22Rv1 (cell line): ENCODE results near the gene FTCD.

Experiments used
- CTCF ChIP-seq: fragments of 450-650 bp; IDR thresholded peaks from 2 replicates; pipeline ENCODE4 v1.5.1; 2017; ENCODE audit warnings: mild to moderate bottlenecking
- ZFX ChIP-seq: fragments of 450-650 bp; IDR thresholded peaks from 2 replicates; pipeline ENCODE4 v1.6.1; 2017; ENCODE audit warnings: antibody characterized with exemption, borderline replicate concordance

- no peak for TF ChIP-seq CTCF
- TF ChIP-seq ZFX = no peak
These were observed 1.3 kb upstream of the FTCD start for GRCh38 chr21:46156678-46157077.
